Measurements from ENCODE around the gene OR1F1. TPM values are rescaled to one million over a fixed set of nuclear protein-coding genes. Genes with fewer than 3 reads are reported as not detected.
"Not testable (repeated sequence)": the region's sequence is repeated elsewhere in the genome, so short reads cannot be mapped to it uniquely, and the experiment has no call there.

OR1F1 gene
- total and polyA plus RNA-seq, 7 donors: not detected

DNA sequence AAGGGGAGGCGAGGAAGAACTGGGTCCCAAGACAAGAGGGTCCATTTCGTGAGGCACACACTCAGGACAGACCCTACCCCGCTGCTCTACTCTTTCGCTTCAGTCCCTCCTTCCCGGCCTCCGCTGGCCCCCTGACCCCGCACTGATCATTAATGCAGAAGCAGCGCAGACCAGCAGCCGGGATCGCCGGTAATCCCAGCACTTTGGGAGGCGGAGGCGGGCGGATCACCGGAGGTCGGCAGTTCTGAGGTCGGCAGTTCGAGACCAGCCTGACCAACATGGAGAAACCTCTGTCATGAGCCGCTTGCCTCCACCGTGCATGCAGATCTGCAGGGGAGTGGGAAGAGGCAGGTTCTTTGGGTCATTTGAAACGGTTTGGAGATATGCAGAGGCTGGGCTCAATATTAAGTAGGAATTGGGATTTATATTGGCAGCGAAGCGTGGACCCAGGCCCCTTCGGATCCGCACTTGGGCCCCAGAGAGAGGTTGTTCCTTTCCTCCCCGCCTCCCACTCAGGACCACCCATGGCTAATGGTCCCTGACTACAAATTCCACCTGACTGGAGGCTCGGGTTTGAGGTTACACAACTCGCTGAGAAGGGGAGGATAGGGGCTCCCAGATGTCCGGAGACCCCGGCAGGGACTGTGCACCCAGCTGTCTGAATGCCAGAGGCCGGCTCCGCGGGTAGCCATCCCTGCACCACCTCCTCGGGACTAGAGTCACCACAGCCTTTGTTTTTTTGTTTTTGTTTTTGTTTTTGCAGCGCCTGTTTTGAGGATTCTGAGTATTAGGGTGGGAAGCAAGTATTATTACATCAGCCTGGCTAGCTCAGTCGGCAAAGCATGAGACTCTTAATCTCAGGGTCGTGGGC is 23.6 kb upstream of the OR1F1 start:
- Histone ChIP-seq H3K4me1 (peaks cover 0 to 14% (median 6%) of the 10 kb centered on the region in 4 donors), H3K36me3 (no peaks in the 10 kb centered on the region), H3K4me3 (no peak overlapping the region), H3K9me3 (no peaks in the 10 kb centered on the region), H3K27me3 (peaks cover 6 to 55% (median 11%) of the 10 kb centered on the region in 3 donors), H3K27ac (no peak overlapping the region)
- intact Hi-C loops (cut with DNase I): no loop called here
- DNase-seq: no peak
- TF ChIP-seq POLR2A (IDR thresholded peaks at IDR 0.05): no peak
- 79 to 89% methylated on average over 37 of the region's 37 CpGs for WGBS, 2 donors

DNA sequence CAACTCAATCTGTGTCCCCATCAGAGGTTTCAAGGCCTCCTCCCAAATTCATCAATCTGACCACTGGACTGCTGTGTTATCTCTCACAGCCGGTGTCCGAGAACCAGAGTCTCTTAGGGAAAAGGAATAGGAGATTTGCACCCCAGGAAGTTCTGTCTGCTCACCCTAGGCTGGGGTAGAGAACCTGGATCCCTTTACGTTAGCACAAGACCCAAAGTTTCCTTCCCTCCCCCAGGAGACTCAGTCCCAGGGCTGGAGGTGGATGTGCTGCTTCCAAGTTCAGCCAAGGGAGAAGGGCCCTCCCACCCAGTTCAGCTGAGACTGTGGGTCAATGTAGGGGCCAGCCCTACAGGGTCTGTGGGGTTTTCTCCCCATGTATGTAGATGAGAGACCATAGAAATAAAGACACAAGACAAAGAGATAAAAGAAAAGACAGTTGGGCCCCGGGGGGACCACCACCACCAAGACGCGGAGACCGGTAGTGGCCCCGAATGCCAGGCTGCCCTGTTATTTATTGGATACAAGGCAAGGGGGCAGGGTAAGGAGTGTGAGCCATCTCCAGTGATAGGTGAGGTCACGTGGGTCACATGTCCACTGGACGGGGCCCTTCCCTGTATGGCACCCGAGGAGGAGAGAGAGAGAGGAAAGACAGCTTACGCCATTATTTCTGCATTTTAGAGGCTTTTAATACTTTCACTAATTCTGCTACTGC is 22.7 kb upstream of the OR1F1 start:
- H3K9me3 ChIP-seq: no peaks in the 10 kb centered on the region
- peak overlapping the region in 3 of 4 donors; percentile 19 to 33 (median 27) for H3K4me3 ChIP-seq
- no peaks in the 10 kb centered on the region for H3K36me3 ChIP-seq
- H3K27ac ChIP-seq: peak overlapping the region in 1 of 4 donors; percentile 42
- 73 to 92% methylated on average over 12 of the region's 12 CpGs for WGBS, 2 donors
- DNase-seq: no peak
- peaks cover 0 to 9% (median 4%) of the 10 kb centered on the region in 4 donors for H3K4me1 ChIP-seq
- peaks cover 14 to 56% (median 15%) of the 10 kb centered on the region in 3 donors for H3K27me3 ChIP-seq
- TF ChIP-seq EP300 (IDR thresholded peaks at IDR 0.05) (no peak), POLR2AphosphoS5 (IDR thresholded peaks at IDR 0.05) (no peak), POLR2A (IDR thresholded peaks at IDR 0.05) (no peak)
- TF ChIP-seq, protein P1, sequence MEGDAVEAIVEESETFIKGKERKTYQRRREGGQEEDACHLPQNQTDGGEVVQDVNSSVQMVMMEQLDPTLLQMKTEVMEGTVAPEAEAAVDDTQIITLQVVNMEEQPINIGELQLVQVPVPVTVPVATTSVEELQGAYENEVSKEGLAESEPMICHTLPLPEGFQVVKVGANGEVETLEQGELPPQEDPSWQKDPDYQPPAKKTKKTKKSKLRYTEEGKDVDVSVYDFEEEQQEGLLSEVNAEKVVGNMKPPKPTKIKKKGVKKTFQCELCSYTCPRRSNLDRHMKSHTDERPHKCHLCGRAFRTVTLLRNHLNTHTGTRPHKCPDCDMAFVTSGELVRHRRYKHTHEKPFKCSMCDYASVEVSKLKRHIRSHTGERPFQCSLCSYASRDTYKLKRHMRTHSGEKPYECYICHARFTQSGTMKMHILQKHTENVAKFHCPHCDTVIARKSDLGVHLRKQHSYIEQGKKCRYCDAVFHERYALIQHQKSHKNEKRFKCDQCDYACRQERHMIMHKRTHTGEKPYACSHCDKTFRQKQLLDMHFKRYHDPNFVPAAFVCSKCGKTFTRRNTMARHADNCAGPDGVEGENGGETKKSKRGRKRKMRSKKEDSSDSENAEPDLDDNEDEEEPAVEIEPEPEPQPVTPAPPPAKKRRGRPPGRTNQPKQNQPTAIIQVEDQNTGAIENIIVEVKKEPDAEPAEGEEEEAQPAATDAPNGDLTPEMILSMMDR (IDR thresholded peaks at IDR 0.05): no peak
- intact Hi-C loops (cut with DNase I): loop anchor here (5.0 kb wide), 1 partner anchor 58 kb away; no protein-coding TSS in a partner anchor

DNA sequence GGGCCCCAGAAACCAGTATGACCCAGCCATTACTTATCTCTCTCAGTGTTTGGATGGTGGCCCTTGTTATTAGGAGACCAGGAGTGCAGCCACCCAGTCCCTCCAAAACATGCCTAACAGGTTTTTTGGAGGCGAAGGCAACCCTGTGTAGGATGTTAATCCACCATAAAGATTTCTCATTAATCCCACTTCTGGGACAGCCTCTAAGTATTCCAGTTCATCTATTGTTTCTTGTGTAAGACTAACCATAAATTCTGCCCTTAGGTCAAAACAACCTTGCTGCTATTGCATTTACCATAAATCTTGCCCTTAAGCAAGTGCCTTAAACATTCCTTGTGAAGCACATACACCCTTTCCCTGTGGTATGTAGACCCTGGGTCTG is 21.5 kb upstream of the OR1F1 start:
- intact Hi-C loops (cut with DNase I): loop anchor here (2.0 to 5.0 kb wide), 2 partner anchors 59 to 108 kb away; no protein-coding TSS in a partner anchor
- Histone ChIP-seq H3K27me3 (peaks cover 26 to 57% (median 26%) of the 10 kb centered on the region in 3 donors), H3K4me1 (peaks cover 0 to 19% (median 16%) of the 10 kb centered on the region in 4 donors), H3K36me3 (no peaks in the 10 kb centered on the region), H3K27ac (no peak overlapping the region), H3K9me3 (no peaks in the 10 kb centered on the region), H3K4me3 (no peak overlapping the region)
- TF ChIP-seq, protein P1 (IDR thresholded peaks at IDR 0.05): no peak
- TF ChIP-seq EP300 (IDR thresholded peaks at IDR 0.05): no peak
- TF ChIP-seq POLR2AphosphoS5 (IDR thresholded peaks at IDR 0.05): no peak
- no peak for TF ChIP-seq POLR2A (IDR thresholded peaks at IDR 0.05)
- WGBS, 2 donors: 5 to 31% methylated on average over 1 of the region's 1 CpG
- DNase-seq: no peak

DNA sequence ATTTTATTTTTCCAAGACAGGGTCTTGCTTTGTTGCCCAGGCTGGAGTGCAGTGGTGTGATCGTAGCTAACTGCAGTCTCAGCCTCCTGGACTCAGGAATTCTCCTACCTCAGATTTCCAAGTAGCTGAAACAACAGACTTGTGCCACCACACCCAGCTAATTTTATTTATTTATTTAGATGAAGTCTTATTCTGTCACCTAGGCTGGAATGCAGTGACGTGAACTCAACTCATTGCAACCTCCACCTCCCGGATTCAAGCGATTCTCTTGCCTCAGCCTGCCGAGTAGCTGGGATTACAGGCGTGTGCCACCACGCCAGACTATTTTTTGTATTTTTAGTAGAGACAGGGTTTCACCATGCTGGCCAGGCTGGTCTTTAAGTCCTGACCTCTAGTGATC is 19.3 kb upstream of the OR1F1 start:
- not testable (repeated sequence) for H3K9me3 ChIP-seq, DNase-seq, H3K36me3 ChIP-seq, H3K27ac ChIP-seq, H3K4me3 ChIP-seq
- intact Hi-C loops (cut with DNase I): loop anchor here (5.0 kb wide), 1 partner anchor 61 kb away; no protein-coding TSS in a partner anchor
- H3K27me3 ChIP-seq: peaks cover 46 to 61% (median 46%) of the 10 kb centered on the region in 3 donors
- H3K4me1 ChIP-seq: peaks cover 0 to 27% (median 21%) of the 10 kb centered on the region in 4 donors
- WGBS, 2 donors: 68 to 81% methylated on average over 7 of the region's 7 CpGs

DNA sequence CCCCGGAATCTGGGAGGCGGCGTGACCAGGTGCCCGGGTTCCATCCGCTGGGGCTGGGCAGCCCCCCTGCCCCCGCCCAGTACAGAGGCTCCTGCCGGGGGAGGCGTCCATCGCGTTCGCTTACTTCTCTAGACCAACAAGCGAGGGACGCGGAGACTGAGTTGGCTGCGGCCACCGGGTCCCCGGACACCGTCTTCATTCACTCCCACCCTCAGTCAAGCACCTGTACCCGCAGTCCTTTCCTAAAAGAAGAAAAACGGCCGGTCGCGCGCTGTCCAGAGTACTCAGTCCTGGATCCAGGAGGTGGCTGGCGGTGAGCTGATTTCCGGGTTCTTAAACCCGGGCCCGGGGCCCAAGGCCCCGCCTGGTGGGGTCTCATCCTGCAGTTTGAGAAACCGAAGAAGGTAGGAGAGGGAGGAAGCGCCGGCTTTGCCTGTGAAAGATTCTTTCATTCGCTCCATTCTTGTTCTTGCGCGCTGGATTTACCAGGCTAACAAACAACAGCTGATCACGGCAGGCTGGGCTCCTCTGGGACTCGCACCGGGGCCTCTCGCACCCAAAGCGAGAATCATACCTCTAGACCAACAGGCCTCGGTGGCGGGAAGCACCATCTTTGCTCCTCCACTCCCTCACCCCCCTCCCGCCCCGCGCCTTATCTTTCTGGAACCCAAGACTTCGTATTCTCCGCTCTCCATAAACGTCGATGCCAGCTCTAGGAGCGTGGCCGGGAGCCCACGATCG is 17.4 kb upstream of the OR1F1 start:
- no peak for TF ChIP-seq POLR2A (IDR thresholded peaks at IDR 0.05)
- TF ChIP-seq, protein P1 (IDR thresholded peaks at IDR 0.05): no peak
- TF ChIP-seq EP300 (IDR thresholded peaks at IDR 0.05): no peak
- TF ChIP-seq POLR2AphosphoS5 (IDR thresholded peaks at IDR 0.05): no peak
- Histone ChIP-seq H3K27ac (no peak overlapping the region), H3K27me3 (peaks cover 65 to 80% (median 65%) of the 10 kb centered on the region in 3 donors), H3K9me3 (no peaks in the 10 kb centered on the region), H3K4me3 (peak overlapping the region in 2 of 4 donors; percentile 5 to 20), H3K4me1 (peaks cover 0 to 37% (median 20%) of the 10 kb centered on the region in 4 donors), H3K36me3 (no peaks in the 10 kb centered on the region)
- WGBS, 2 donors: 3 to 4% methylated on average over 53 of the region's 53 CpGs
- intact Hi-C loops (cut with DNase I): no loop called here
- DNase-seq: peak; percentile 65

Data from sigmoid colon (tissue), 7 donors.